HEK293 (cell line): Measurements from ENCODE around the gene VPS13D.
A peak's percentile ranks its signal among the peaks of the same experiment; 100 is the strongest.

Experiments used
- ATF2 ChIP-seq: fragments of 450-650 bp; formaldehyde crosslinking; IDR thresholded peaks from 2 replicates; pipeline ENCODE4 v1.5.1; 2016; ENCODE audit warnings: missing biosample characterization, missing genetic modification characterization, low read depth
- CTCF ChIP-seq: fragments of 450-650 bp; formaldehyde crosslinking; IDR thresholded peaks from 2 replicates; pipeline ENCODE4 v1.5.1; 2016; ENCODE audit warnings: missing biosample characterization, missing genetic modification characterization
- IKZF3 ChIP-seq: fragments of 450-650 bp; IDR thresholded peaks from 2 replicates; pipeline ENCODE4 v1.5.0; 2018; ENCODE audit warnings: missing biosample characterization, mild to moderate bottlenecking, missing genetic modification characterization, moderate library complexity
- KLF9 ChIP-seq: fragments of 450-650 bp; formaldehyde crosslinking; IDR thresholded peaks from 2 replicates; pipeline ENCODE4 v1.5.1; 2016; ENCODE audit warnings: missing biosample characterization, missing genetic modification characterization, low read depth
- PATZ1 ChIP-seq: fragments of 450-650 bp; formaldehyde crosslinking; IDR thresholded peaks from 2 replicates; pipeline ENCODE4 v1.5.1; 2016; ENCODE audit warnings: missing biosample characterization, missing genetic modification characterization
- PRDM10 ChIP-seq: fragments of 450-650 bp; formaldehyde crosslinking; IDR thresholded peaks from 2 replicates; pipeline ENCODE4 v1.5.1; 2016; ENCODE audit warnings: missing biosample characterization, missing genetic modification characterization
- PRDM2 ChIP-seq: fragments of 450-650 bp; formaldehyde crosslinking; IDR thresholded peaks from 2 replicates; pipeline ENCODE4 v1.5.1; 2016; ENCODE audit warnings: missing biosample characterization, missing genetic modification characterization, borderline replicate concordance
- ZBTB10 ChIP-seq: fragments of 450-650 bp; formaldehyde crosslinking; IDR thresholded peaks from 2 replicates; pipeline ENCODE4 v1.5.1; 2016; ENCODE audit warnings: missing biosample characterization, missing genetic modification characterization
- ZBTB26 ChIP-seq: fragments of 450-650 bp; formaldehyde crosslinking; optimal IDR thresholded peaks from 2 replicates; pipeline ENCODE3; 2016; ENCODE audit warnings: missing biosample characterization, mild to moderate bottlenecking, missing genetic modification characterization
- ZFP37 ChIP-seq: fragments of 450-650 bp; formaldehyde crosslinking; IDR thresholded peaks from 2 replicates; pipeline ENCODE4 v1.5.1; 2016; ENCODE audit warnings: missing biosample characterization, missing genetic modification characterization
- ZNF214 ChIP-seq: fragments of 450-650 bp; formaldehyde crosslinking; IDR thresholded peaks from 2 replicates; pipeline ENCODE4 v1.5.1; 2017; ENCODE audit warnings: missing biosample characterization, mild to moderate bottlenecking, missing genetic modification characterization, borderline replicate concordance
- ZNF266 ChIP-seq: fragments of 450-650 bp; formaldehyde crosslinking; IDR thresholded peaks from 2 replicates; pipeline ENCODE4 v1.5.1; 2016; ENCODE audit warnings: missing biosample characterization, missing genetic modification characterization, low read depth
- ZNF558 ChIP-seq: fragments of 450-650 bp; formaldehyde crosslinking; IDR thresholded peaks from 2 replicates; pipeline ENCODE4 v1.5.1; 2016; ENCODE audit warnings: missing biosample characterization, missing genetic modification characterization
- ZNF830 ChIP-seq: fragments of 450-650 bp; IDR thresholded peaks from 2 replicates; pipeline ENCODE4 v1.5.0; 2018; ENCODE audit warnings: missing biosample characterization, missing genetic modification characterization, low read depth, mild to moderate bottlenecking, moderate library complexity

GRCh38 chr1:12196641-12197482 is 33.0 kb upstream of the VPS13D start:
- TF ChIP-seq ZNF830 (tag by site-specific recombination), result no peak
- TF ChIP-seq ZNF214 (tag by site-specific recombination), result no peak
- no peak for TF ChIP-seq IKZF3 (tag by site-specific recombination)
- no peak for TF ChIP-seq ZNF558 (tag by site-specific recombination)
- no peak for TF ChIP-seq ZBTB26 (tag by site-specific recombination)
- no peak for TF ChIP-seq ZNF266 (tag by site-specific recombination)
- no peak for TF ChIP-seq PRDM2
- no peak for TF ChIP-seq ZFP37 (tag by site-specific recombination)
- TF ChIP-seq KLF9 (tag by site-specific recombination), result no peak
- no peak for TF ChIP-seq ZBTB10 (tag by site-specific recombination)
- TF ChIP-seq PATZ1 (tag by site-specific recombination), result no peak
- TF ChIP-seq ATF2 (tag by site-specific recombination), result no peak
- TF ChIP-seq PRDM10, result no peak
- peak; percentile 42 for TF ChIP-seq CTCF (tag by site-specific recombination)
